Measurements from ENCODE around the gene BZW1.

DNA sequence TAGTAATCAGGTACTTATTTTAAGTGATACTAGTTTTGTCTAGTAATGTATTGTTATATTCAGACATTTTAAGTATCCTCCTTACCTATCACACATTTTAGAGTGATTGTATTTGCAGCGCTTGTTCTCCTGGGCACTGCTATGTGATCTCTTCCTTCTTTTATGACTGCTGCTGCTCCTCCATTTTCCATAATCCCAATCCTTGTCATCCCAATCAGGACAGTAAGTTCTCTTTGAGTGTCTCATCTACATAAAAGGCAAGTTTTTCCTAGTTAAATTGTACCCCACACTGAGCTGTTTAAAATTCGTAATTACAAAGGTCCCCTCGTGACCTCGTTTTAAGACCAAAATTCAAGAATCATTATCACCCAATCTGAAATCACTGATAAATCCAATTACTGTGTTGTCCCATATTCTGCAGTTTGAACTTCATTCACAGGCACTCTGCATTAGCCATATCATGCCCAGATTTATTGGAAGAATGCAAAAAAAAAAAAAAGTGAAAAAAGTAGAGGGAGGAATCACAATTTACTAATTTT is 50.0 kb downstream of the BZW1 start:
- TF ChIP-seq CTCF (conservative IDR thresholded peaks at IDR 0.05; ENCODE audit: low read depth in 2 of 2) (no peak), REST (IDR thresholded peaks at IDR 0.05; ENCODE audit: unreplicated experiment) (no peak), POLR2AphosphoS5 (IDR thresholded peaks at IDR 0.05; ENCODE audit: low read depth) (no peak), JUNB (IDR thresholded peaks at IDR 0.05; ENCODE audit: unreplicated experiment) (no peak), EZH2 (IDR thresholded peaks at IDR 0.05; ENCODE audit: low read depth, unreplicated experiment) (no peak), EZH2phosphoT487 (IDR thresholded peaks at IDR 0.05; ENCODE audit: unreplicated experiment) (no peak)

Measured in GM23338 (cell line).